HepG2 (cell line): Measurements from ENCODE around the gene SALL2. TPM values are rescaled to one million over a fixed set of nuclear protein-coding genes. Genes with fewer than 3 reads are reported as not detected.

Experiments
- CTCF ChIP-seq: sonication (generic); formaldehyde crosslinking; IDR thresholded peaks from 2 replicates; pipeline ENCODE4 v1.5.0; 2020; ENCODE audit warnings: mild to moderate bottlenecking, missing genetic modification reagents, moderate library complexity
- DZIP1 ChIP-seq: sonication (generic); formaldehyde crosslinking; IDR thresholded peaks from 2 replicates; pipeline ENCODE4 v1.5.0; 2020; ENCODE audit warnings: mild to moderate bottlenecking, missing genetic modification reagents
- HES4 ChIP-seq: sonication (generic); formaldehyde crosslinking; IDR thresholded peaks from 2 replicates; pipeline ENCODE4 v1.9.0; 2021; ENCODE audit warnings: mild to moderate bottlenecking, missing genetic modification reagents, borderline replicate concordance
- HMGXB3 ChIP-seq: sonication (generic); formaldehyde crosslinking; IDR thresholded peaks from 2 replicates; pipeline ENCODE4 v1.4.0; 2020; ENCODE audit warnings: missing genetic modification reagents, borderline replicate concordance
- NFE2L2 ChIP-seq: fragments of 150-350 bp; IDR thresholded peaks from 2 replicates; pipeline ENCODE4 v1.6.1; 2014; ENCODE audit warnings: low read length
- PLRG1 ChIP-seq: fragments of 450-650 bp; conservative IDR thresholded peaks from 2 replicates; pipeline ENCODE4 v1.6.1; 2016
- SMC3 ChIP-seq: IDR thresholded peaks from 2 replicates; pipeline ENCODE4 v1.6.1; 2011; ENCODE audit warnings: low read length, improper control_type of control experiment
- TBX3 ChIP-seq: fragments of 450-650 bp; IDR thresholded peaks from 2 replicates; pipeline ENCODE4 v1.6.1; 2017; ENCODE audit warnings: antibody characterized with exemption, mild to moderate bottlenecking, inconsistent platforms, borderline replicate concordance
- ZNF101 ChIP-seq: sonication (generic); formaldehyde crosslinking; IDR thresholded peaks from 2 replicates; pipeline ENCODE4 v1.4.0; 2020; ENCODE audit warnings: mild to moderate bottlenecking, low read depth, missing genetic modification reagents, borderline replicate concordance
- ZNF441 ChIP-seq: sonication (generic); formaldehyde crosslinking; IDR thresholded peaks from 2 replicates; pipeline ENCODE4 v1.7.0; 2021; ENCODE audit warnings: missing genetic modification reagents, borderline replicate concordance
- ZNF589 ChIP-seq: sonication (generic); formaldehyde crosslinking; conservative IDR thresholded peaks from 2 replicates; pipeline ENCODE4 v1.8.0; 2022; ENCODE audit warnings: mild to moderate bottlenecking, moderate library complexity, missing genetic modification reagents
- ZNF609 ChIP-seq: sonication (generic); formaldehyde crosslinking; IDR thresholded peaks from 2 replicates; pipeline ENCODE4 v1.4.0; 2020; ENCODE audit warnings: mild to moderate bottlenecking, missing genetic modification reagents, borderline replicate concordance
- ZNF792 ChIP-seq: IDR thresholded peaks from 2 replicates; pipeline ENCODE4 v1.6.1; 2016
- polyA plus RNA-seq, 8 experiments: library from polyadenylated mRNA; depleted of rRNA in 3 of 8; stranded (reverse) in 7 of 8; unstranded in 1 of 8; fragments of >200 nt; fragmentation: Illumina TruSeq in 4 of 8; extraction: Trizol in 4 of 8; gene quantifications; 2 replicates each; pipeline versions ENCODE4 v1.2.1 to v1.2.3, GENCODE V29; 2011 to 2016; ENCODE audit warnings: low read depth in 4 of 8, missing spikeins in 1 of 8, mixed read lengths in 1 of 8; ENCODE audit not compliant: insufficient read depth in 1 of 8
- total RNA-seq, 5 experiments: library from RNA; depleted of rRNA; stranded (reverse); fragments of >200 nt; fragmentation: Illumina TruSeq; extraction: Trizol; gene quantifications; 2 replicates each; pipeline ENCODE4 v1.2.3, GENCODE V29; 2016; ENCODE audit warnings: low read depth in 1 of 5
- TF ChIP-seq, protein P1 (sequence below): IDR thresholded peaks from 2 replicates; pipeline ENCODE4 v1.6.1; 2012; ENCODE audit warnings: inconsistent platforms

Gene SALL2
- total and polyA plus RNA-seq, 2 of the 13 experiments (the other 11 are each of a cell fraction or from before 2014, with no cell fraction given): 4.9 to 5.8 TPM

DNA sequence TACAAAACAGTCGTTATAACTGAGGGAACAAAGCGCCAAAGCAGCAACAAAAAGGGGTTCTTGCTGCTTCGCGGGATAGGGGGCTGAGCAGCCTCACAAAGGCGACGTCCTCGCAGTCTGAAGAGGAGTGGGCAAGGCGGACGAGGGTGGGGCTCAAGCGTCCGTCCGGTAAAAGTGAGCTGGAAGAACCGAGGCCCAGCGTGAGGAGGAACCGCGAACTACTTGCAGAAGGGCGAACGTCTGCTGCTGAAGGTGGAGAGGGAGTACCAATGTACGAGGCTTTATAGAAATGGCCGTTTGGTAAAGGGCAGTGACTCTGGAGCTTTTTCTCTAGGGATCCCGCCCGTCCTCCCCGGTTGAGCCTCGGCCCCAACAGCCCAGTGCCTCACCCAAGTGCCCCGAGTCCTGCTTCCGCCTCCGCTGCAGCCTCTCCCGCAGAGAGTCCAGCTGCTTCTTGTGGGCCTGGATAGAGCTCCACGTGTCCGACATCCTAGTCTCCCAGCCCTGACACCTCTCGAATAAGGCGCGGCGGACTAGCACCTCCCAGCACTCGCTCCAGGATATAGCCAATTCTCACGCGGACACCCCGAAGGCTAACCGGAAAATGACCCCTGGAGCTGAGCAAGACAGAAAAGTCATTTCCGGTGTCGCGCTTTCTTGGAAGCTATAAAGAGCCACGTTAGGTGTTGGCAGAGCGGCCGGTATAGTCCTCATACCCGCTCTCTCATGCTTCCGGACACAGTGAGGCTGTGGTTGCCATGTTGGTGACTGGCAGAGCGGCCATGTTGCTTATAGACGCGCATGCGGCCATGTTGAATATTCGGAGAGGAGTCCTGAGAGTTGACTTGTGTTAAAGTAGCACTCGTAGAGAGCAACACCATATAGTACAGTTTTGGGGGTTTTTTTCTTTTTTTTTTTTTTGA is 15.2 kb downstream of the SALL2 start, which contains the start of gene METTL3 (continued):
- peak; percentile 94 for TF ChIP-seq HMGXB3 (CRISPR knock-in tag)
- TF ChIP-seq, protein P1, sequence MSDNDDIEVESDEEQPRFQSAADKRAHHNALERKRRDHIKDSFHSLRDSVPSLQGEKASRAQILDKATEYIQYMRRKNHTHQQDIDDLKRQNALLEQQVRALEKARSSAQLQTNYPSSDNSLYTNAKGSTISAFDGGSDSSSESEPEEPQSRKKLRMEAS: peak; percentile 99
- TF ChIP-seq TBX3: peak; percentile 93
- TF ChIP-seq CTCF (CRISPR knock-in tag): peak; percentile 53
- TF ChIP-seq ZNF609 (CRISPR knock-in tag): peak; percentile 12; the same call in 1 of the 2 replicates
- no peak for TF ChIP-seq SMC3
- 0 out of 2 replicates have a peak, but pooled peaks have one; percentile 41 for TF ChIP-seq ZNF589 (CRISPR knock-in tag)
- TF ChIP-seq ZNF101 (CRISPR knock-in tag): no peak
- peak; percentile 87 for TF ChIP-seq ZNF792
- peak; percentile 65 for TF ChIP-seq ZNF441
- no peak for TF ChIP-seq PLRG1
- TF ChIP-seq HES4 (CRISPR knock-in tag): no peak; the same call in 1 of the 2 replicates
- no peak for TF ChIP-seq NFE2L2
- 0 out of 2 replicates have a peak, but pooled peaks have one; percentile 37 for TF ChIP-seq DZIP1 (CRISPR knock-in tag)
